UCSD-AML1 (cell line): ENCODE results near the gene NPHP1.
A peak's percentile ranks its signal among the peaks of the same experiment; 100 is the strongest.
"Not testable (repeated sequence)": the region's sequence is repeated elsewhere in the genome, so short reads cannot be mapped to it uniquely, and the experiment has no call there.

Source experiments
- DNase-seq: peaks from one replicate; lab custom pipeline; 2025; ENCODE audit not compliant: unreplicated experiment; lab: John Stamatoyannopoulos, UW

Gene NPHP1

GRCh38 chr2:110105183-110105582, 99.6 kb downstream of the NPHP1 start:
- no peak for DNase-seq

- DNase-seq = no peak
Observed at GRCh38 chr2:110104025-110104771, 100.6 kb downstream of the NPHP1 start.

GRCh38 chr2:110103061-110103961, 101.5 kb downstream of the NPHP1 start:
- DNase-seq = no peak

- DNase-seq = no peak
Observed at GRCh38 chr2:110101901-110102803, 102.7 kb downstream of the NPHP1 start.

GRCh38 chr2:110101280-110101844, 103.5 kb downstream of the NPHP1 start:
- peak; percentile 78 for DNase-seq

GRCh38 chr2:110100880-110101279, 103.9 kb downstream of the NPHP1 start:
- DNase-seq = not testable (repeated sequence)

GRCh38 chr2:110100480-110100879, 104.3 kb downstream of the NPHP1 start:
- DNase-seq = no peak

- no peak for DNase-seq
Observed at GRCh38 chr2:110099471-110100225, 105.2 kb downstream of the NPHP1 start.

GRCh38 chr2:110099038-110099425, 105.8 kb downstream of the NPHP1 start:
- no peak for DNase-seq

GRCh38 chr2:110097506-110098220, 107.2 kb downstream of the NPHP1 start:
- DNase-seq = no peak

- no peak for DNase-seq
Observed at GRCh38 chr2:110095994-110096633, 108.7 kb downstream of the NPHP1 start.

- DNase-seq = not testable (repeated sequence)
Observed at GRCh38 chr2:110094884-110095534, 109.8 kb downstream of the NPHP1 start.

- not testable (repeated sequence) for DNase-seq
Observed at GRCh38 chr2:110093924-110094323, 110.9 kb downstream of the NPHP1 start.

GRCh38 chr2:110090164-110090563, 114.6 kb downstream of the NPHP1 start:
- not testable (repeated sequence) for DNase-seq

GRCh38 chr2:110083757-110084156, 121.1 kb downstream of the NPHP1 start:
- DNase-seq = not testable (repeated sequence)

- not testable (repeated sequence) for DNase-seq
Observed at GRCh38 chr2:110083162-110083561, 121.7 kb downstream of the NPHP1 start.

- DNase-seq = not testable (repeated sequence)
Observed at GRCh38 chr2:110078104-110078503, 126.7 kb downstream of the NPHP1 start.

- DNase-seq = not testable (repeated sequence)
Observed at GRCh38 chr2:110075896-110076295, 128.9 kb downstream of the NPHP1 start.
